ENCODE measurements around the gene WIPF3. TPM values are rescaled to one million over a fixed set of nuclear protein-coding genes. Genes with fewer than 3 reads are reported as not detected.
"Not testable (repeated sequence)": the region's sequence is repeated elsewhere in the genome, so short reads cannot be mapped to it uniquely, and the experiment has no call there.

WIPF3 gene
- total RNA-seq, 1 experiment from 2014 or later: not detected

DNA sequence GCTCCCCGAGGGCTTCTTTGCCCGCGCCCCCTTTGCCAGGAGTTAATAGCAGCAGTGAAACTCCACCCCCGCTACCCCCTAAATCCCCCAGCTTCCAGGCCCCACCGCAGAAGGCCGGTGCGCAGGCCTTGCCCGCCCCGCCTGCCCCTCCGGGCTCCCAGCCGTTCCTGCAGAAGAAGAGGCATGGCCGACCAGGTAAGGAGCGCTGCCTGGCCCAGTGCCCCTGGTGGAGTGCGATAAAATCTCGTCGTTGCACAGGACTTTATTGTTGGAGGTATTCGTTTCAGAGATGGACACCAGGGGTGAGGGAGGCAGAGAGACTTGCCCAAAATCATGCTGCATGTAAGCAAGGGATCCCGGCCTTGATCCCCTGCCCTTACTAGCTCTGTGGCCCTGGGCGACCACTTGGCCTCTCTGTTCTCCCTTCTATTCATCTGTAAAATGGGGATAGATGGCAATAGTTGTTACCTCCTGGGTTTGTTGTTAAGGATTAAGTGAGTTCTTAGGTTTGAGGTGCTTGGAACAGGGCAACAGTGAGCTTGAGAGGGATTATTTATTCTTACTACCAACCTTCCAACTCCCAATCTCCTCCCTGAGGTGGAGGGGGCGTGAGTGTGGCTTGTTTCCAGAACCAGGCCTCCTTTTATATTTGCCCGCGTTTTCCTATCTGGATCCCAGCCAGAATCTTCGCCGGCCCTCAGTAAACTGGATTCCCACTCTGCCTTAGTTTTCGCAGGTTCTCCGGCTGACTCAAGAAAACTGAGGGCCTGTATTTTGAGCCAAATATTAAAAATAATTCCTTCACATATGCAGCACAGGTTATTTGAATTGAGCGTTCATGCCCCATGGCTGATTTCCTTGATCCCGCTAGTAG, 78.3 kb downstream of the WIPF3 start:
- Histone ChIP-seq H3K36me3 (no peaks in the 10 kb centered on the region), H3K27me3 (replicated peaks) (no peaks in the 10 kb centered on the region), H3K9me3 (replicated peaks) (no peaks in the 10 kb centered on the region), H3K27ac (no peak overlapping the region), H3K4me3 (no peak overlapping the region), H3K4me1 (replicated peaks) (no peaks in the 10 kb centered on the region)
- DNase-seq (ENCODE audit: low read depth in 1 of 2, low spot score in 2 of 2): no peak

DNA sequence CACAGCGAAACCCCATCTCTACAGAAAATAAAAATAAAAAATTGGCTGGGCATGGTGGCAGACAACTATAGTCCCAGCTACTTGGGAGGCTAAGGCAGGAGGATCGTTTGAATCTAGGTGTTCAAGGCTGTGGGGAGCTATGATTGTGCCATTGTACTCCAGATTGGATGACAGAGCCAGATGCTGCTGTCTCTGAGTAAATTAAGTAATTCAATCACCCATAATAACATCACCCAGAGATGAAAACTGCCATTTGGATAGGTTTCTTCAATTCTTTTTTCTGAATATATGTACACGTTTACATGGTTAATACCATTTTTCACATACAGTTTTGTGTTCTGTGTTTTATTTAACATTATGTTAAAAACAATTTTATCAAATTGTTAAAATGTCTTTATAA, 79.3 kb downstream of the WIPF3 start:
- Histone ChIP-seq H3K9me3 (replicated peaks) (no peaks in the 10 kb centered on the region), H3K27ac (no peak overlapping the region), H3K4me1 (replicated peaks) (no peaks in the 10 kb centered on the region), H3K27me3 (replicated peaks) (no peaks in the 10 kb centered on the region), H3K4me3 (no peak overlapping the region), H3K36me3 (no peaks in the 10 kb centered on the region)
- no peak for DNase-seq (ENCODE audit: low read depth in 1 of 2, low spot score in 2 of 2)

DNA sequence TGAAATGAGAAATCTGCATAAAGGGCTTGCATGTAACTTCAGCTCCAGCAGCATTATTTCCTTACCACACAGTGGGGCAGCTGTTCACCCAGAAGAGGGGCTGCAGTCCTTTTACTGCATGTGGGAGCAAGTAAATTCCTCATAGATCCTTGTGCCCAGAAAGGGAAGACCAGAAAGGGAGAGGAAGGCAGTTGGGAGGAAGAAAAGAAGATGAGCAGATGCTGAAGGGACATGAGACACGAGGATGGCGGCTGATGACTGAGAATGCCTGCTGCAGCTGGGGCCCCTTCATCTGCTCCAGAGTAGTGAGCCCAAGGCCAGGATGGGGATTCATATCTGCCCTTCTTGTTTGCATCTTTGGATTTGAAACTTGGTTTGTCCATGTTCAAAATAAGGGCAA, 80.5 kb downstream of the WIPF3 start:
- no peaks in the 10 kb centered on the region for H3K36me3 ChIP-seq
- no peaks in the 10 kb centered on the region for H3K9me3 ChIP-seq (replicated peaks)
- DNase-seq (ENCODE audit: low read depth in 1 of 2, low spot score in 2 of 2): no peak
- no peaks in the 10 kb centered on the region for H3K4me1 ChIP-seq (replicated peaks)
- H3K27me3 ChIP-seq (replicated peaks): no peaks in the 10 kb centered on the region
- H3K27ac ChIP-seq: no peak overlapping the region
- H3K4me3 ChIP-seq: no peak overlapping the region

GRCh38 chr7:29888006-29888405, 81.7 kb downstream of the WIPF3 start:
- Histone ChIP-seq H3K9me3 (replicated peaks) (no peaks in the 10 kb centered on the region), H3K27ac (no peak overlapping the region)
- DNase-seq (ENCODE audit: low read depth in 1 of 2, low spot score in 2 of 2): no peak

DNA sequence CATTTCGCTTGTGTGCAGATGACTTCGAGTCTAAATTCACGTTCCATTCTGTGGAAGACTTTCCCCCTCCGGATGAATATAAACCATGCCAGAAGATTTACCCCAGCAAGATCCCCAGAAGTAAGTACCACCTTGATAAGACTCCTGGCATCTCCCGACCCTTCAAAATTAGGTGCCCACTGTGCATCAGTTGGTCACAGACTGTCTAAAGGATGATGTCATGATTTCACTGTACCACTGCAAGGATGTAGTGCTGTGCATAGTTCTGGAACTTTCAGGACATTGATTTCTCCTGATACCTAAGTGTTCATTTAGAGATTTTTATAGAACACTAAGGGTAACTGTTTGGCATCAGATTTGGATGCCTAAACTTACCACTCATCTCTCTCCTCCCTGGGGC, 83.0 kb downstream of the WIPF3 start:
- Histone ChIP-seq H3K27ac (no peak overlapping the region), H3K9me3 (replicated peaks) (no peaks in the 10 kb centered on the region), H3K4me3 (no peak overlapping the region), H3K4me1 (replicated peaks) (no peaks in the 10 kb centered on the region), H3K27me3 (replicated peaks) (no peaks in the 10 kb centered on the region), H3K36me3 (no peaks in the 10 kb centered on the region)
- no peak for DNase-seq (ENCODE audit: low read depth in 1 of 2, low spot score in 2 of 2)

More at GRCh38 chr7:29888006-29888405, 81.7 kb downstream of the WIPF3 start:
- no peaks in the 10 kb centered on the region for H3K36me3 ChIP-seq
- H3K27me3 ChIP-seq (replicated peaks): no peaks in the 10 kb centered on the region
- no peak overlapping the region for H3K4me3 ChIP-seq
- no peaks in the 10 kb centered on the region for H3K4me1 ChIP-seq (replicated peaks)

GRCh38 chr7:29890251-29890650, 83.9 kb downstream of the WIPF3 start:
- Histone ChIP-seq H3K27ac (no peak overlapping the region), H3K4me3 (no peak overlapping the region), H3K27me3 (replicated peaks) (no peaks in the 10 kb centered on the region), H3K4me1 (replicated peaks) (no peaks in the 10 kb centered on the region), H3K9me3 (replicated peaks) (no peaks in the 10 kb centered on the region), H3K36me3 (no peaks in the 10 kb centered on the region)
- no peak for DNase-seq (ENCODE audit: low read depth in 1 of 2, low spot score in 2 of 2)

GRCh38 chr7:29890786-29891185, 84.5 kb downstream of the WIPF3 start:
- H3K4me1 ChIP-seq (replicated peaks); H3K27me3 ChIP-seq (replicated peaks); DNase-seq (ENCODE audit: low read depth in 1 of 2, low spot score in 2 of 2); H3K36me3 ChIP-seq; H3K9me3 ChIP-seq (replicated peaks); H3K27ac ChIP-seq; H3K4me3 ChIP-seq: not testable (repeated sequence)

- no peak overlapping the region for H3K27ac ChIP-seq
- H3K4me3 ChIP-seq: no peak overlapping the region
- no peaks in the 10 kb centered on the region for H3K27me3 ChIP-seq (replicated peaks)
- DNase-seq (ENCODE audit: low read depth in 1 of 2, low spot score in 2 of 2): no peak
- no peaks in the 10 kb centered on the region for H3K9me3 ChIP-seq (replicated peaks)
- H3K4me1 ChIP-seq (replicated peaks): no peaks in the 10 kb centered on the region
- H3K36me3 ChIP-seq: no peaks in the 10 kb centered on the region
These were observed 85.5 kb downstream of the WIPF3 start for GRCh38 chr7:29891766-29892165.

- Histone ChIP-seq H3K27ac (no peak overlapping the region), H3K27me3 (replicated peaks) (no peaks in the 10 kb centered on the region), H3K9me3 (replicated peaks) (no peaks in the 10 kb centered on the region), H3K36me3 (no peaks in the 10 kb centered on the region), H3K4me1 (replicated peaks) (no peaks in the 10 kb centered on the region), H3K4me3 (no peak overlapping the region)
- DNase-seq (ENCODE audit: low read depth in 1 of 2, low spot score in 2 of 2): no peak
These were observed 85.9 kb downstream of the WIPF3 start for GRCh38 chr7:29892231-29892630.

DNA sequence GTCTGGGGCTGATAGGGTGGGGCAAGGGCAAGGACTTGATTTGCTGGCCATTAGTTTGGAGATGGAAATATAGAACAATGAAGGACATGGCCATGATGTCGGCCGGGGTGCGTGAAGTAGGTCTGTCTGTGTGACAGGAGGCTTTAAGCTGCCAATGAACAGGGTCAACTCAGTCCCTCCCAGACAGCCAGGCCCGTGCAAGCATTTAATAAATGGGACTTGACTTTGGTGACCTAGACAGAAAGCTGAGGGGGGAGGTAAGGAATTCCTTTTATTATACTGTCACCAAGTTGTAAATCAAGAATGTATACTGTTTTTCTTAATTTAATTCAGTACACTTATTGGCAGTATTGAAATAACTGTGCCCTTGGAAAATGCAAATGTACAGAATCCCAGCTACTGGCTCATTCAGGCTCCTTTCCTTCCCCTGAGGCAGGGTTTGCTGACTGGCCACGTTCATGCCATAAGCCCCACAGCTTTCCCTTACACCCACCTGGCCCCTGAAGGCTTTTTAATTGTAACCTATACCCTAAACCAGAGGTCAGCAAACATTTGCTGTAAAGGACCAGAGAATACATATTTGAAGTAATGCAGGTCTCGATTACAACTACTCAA, 87.2 kb downstream of the WIPF3 start:
- no peak overlapping the region for H3K4me3 ChIP-seq
- H3K27ac ChIP-seq: no peak overlapping the region
- H3K9me3 ChIP-seq (replicated peaks): no peaks in the 10 kb centered on the region
- no peaks in the 10 kb centered on the region for H3K27me3 ChIP-seq (replicated peaks)
- H3K4me1 ChIP-seq (replicated peaks): no peaks in the 10 kb centered on the region
- DNase-seq (ENCODE audit: low read depth in 1 of 2, low spot score in 2 of 2): no peak
- H3K36me3 ChIP-seq: no peaks in the 10 kb centered on the region

DNA sequence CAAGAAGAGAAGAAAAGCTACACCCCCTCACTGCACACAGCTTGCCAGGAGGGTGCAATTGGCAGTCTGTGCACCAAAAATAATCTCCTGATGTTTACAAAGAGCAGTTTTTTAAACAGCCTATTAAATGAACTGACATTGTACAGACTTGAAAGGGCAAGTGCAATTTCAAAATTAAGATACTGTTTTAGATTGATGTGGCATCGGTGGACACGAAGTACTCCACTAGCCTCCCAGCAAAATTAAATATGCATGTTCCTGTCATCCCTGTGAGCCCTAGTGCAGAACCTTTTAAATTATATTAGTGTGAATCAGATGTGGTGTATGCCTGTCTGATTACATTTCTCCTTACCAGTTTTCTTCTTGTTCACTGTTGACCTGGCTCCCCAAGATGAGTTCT, 87.9 kb downstream of the WIPF3 start:
- H3K4me3 ChIP-seq: no peak overlapping the region
- no peaks in the 10 kb centered on the region for H3K4me1 ChIP-seq (replicated peaks)
- no peaks in the 10 kb centered on the region for H3K36me3 ChIP-seq
- no peaks in the 10 kb centered on the region for H3K27me3 ChIP-seq (replicated peaks)
- no peak overlapping the region for H3K27ac ChIP-seq
- DNase-seq (ENCODE audit: low read depth in 1 of 2, low spot score in 2 of 2): no peak
- H3K9me3 ChIP-seq (replicated peaks): no peaks in the 10 kb centered on the region

GRCh38 chr7:29895559-29895958, 89.3 kb downstream of the WIPF3 start:
- DNase-seq (ENCODE audit: low read depth in 1 of 2, low spot score in 2 of 2): no peak
- no peaks in the 10 kb centered on the region for H3K4me1 ChIP-seq (replicated peaks)
- no peak overlapping the region for H3K4me3 ChIP-seq
- H3K27ac ChIP-seq: no peak overlapping the region
- no peaks in the 10 kb centered on the region for H3K36me3 ChIP-seq
- H3K9me3 ChIP-seq (replicated peaks): no peaks in the 10 kb centered on the region
- H3K27me3 ChIP-seq (replicated peaks): no peaks in the 10 kb centered on the region

- H3K27ac ChIP-seq: no peak overlapping the region
- H3K36me3 ChIP-seq: no peaks in the 10 kb centered on the region
- H3K27me3 ChIP-seq (replicated peaks): no peaks in the 10 kb centered on the region
- DNase-seq (ENCODE audit: low read depth in 1 of 2, low spot score in 2 of 2): peak in 1 of 2 experiments; percentile 6
- no peaks in the 10 kb centered on the region for H3K9me3 ChIP-seq (replicated peaks)
- no peaks in the 10 kb centered on the region for H3K4me1 ChIP-seq (replicated peaks)
- H3K4me3 ChIP-seq: no peak overlapping the region
These were observed 90.5 kb downstream of the WIPF3 start for GRCh38 chr7:29896685-29897411.

DNA sequence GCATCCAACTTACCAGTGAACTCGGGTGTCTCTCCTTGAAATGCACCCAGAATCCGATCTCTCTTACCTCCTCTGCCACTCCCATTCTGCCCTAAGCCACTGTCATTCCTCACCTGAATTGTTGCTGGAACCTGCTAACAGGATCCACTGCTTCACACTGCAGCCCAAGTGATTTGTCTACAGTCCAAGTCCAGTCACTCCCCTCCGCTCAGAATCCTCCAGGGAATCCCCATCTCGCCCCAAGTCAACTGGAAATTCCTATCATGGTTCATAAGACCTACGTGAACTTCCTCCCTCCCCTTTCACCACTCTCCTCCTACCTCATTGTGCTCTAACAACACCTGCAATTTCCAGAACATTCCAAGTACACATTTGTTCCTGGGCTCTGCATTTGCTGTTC, 92.0 kb downstream of the WIPF3 start:
- H3K27me3 ChIP-seq (replicated peaks): no peaks in the 10 kb centered on the region
- DNase-seq (ENCODE audit: low read depth in 1 of 2, low spot score in 2 of 2): no peak
- H3K36me3 ChIP-seq: no peaks in the 10 kb centered on the region
- H3K9me3 ChIP-seq (replicated peaks): no peaks in the 10 kb centered on the region
- no peak overlapping the region for H3K27ac ChIP-seq
- no peak overlapping the region for H3K4me3 ChIP-seq
- H3K4me1 ChIP-seq (replicated peaks): no peaks in the 10 kb centered on the region

Data from SJSA1 (cell line).